Fibroblast of the aortic adventitia (primary cell): ENCODE data around the gene ADGRG3. TPM values are rescaled to one million over a fixed set of nuclear protein-coding genes. Genes with fewer than 3 reads are reported as not detected.
"Not testable (repeated sequence)": the region's sequence is repeated elsewhere in the genome, so short reads cannot be mapped to it uniquely, and the experiment has no call there.

ENCODE experiments used
- DNase-seq: peaks from one replicate; pipeline ENCODE4 v3.0.0-alpha.2; 2010; ENCODE audit warnings: low read depth
- H3K4me3 ChIP-seq: 2 replicates; pipeline ENCODE4 v1.5.1; 2011; ENCODE audit warnings: low read depth, mild to moderate bottlenecking, control low read depth, low read length, moderate library complexity
- CTCF ChIP-seq: IDR thresholded peaks from 2 replicates; pipeline ENCODE4 v1.5.1; 2011; ENCODE audit warnings: mild to moderate bottlenecking, low read length, control low read depth, inconsistent platforms; ENCODE audit not compliant: insufficient read depth
- total RNA-seq: library from RNA; depleted of rRNA; stranded (reverse); fragments of >200 nt; gene quantifications from 2 replicates; pipeline ENCODE4 v1.2.3, GENCODE V29; 2012; ENCODE audit warnings: low replicate concordance

The ADGRG3 gene
- total RNA-seq, 1 donor: not detected

- no peak for TF ChIP-seq CTCF
- no peak for DNase-seq
- no peak overlapping the region for H3K4me3 ChIP-seq
Measured at GRCh38 chr16:57727610-57728009, 59.5 kb downstream of the ADGRG3 start.

GRCh38 chr16:57728336-57729181 lies 60.5 kb downstream of the ADGRG3 start:
- no peak for DNase-seq
- TF ChIP-seq CTCF: no peak
- H3K4me3 ChIP-seq: no peak overlapping the region

GRCh38 chr16:57729182-57729484 lies 61.0 kb downstream of the ADGRG3 start:
- H3K4me3 ChIP-seq: no peak overlapping the region
- no peak for TF ChIP-seq CTCF
- no peak for DNase-seq

- DNase-seq, H3K4me3 ChIP-seq: not testable (repeated sequence)
Measured at GRCh38 chr16:57729852-57730251, 61.7 kb downstream of the ADGRG3 start.

- no peak overlapping the region for H3K4me3 ChIP-seq
- DNase-seq: no peak
- no peak for TF ChIP-seq CTCF
Measured at GRCh38 chr16:57730771-57731730, 62.9 kb downstream of the ADGRG3 start.

- DNase-seq: peak; percentile 77
- TF ChIP-seq CTCF: no peak
- H3K4me3 ChIP-seq: no peak overlapping the region
Measured at GRCh38 chr16:57732037-57732436, 63.9 kb downstream of the ADGRG3 start.

GRCh38 chr16:57732714-57733113 lies 64.6 kb downstream of the ADGRG3 start:
- no peak for DNase-seq
- H3K4me3 ChIP-seq: no peak overlapping the region
- TF ChIP-seq CTCF: no peak
